Common myeloid progenitor, CD34-positive (primary cell): ENCODE data around the gene AGBL5.

ENCODE experiments used
- CTCF ChIA-PET: fragments of 350-600 bp; sonication (Branson Sonifier 250); formaldehyde crosslinking; loops from one replicate; lab custom pipeline; 2021; ENCODE audit warnings: antibody characterized with exemption; lab: Charles Lee
- POLR2A ChIA-PET: fragments of 350-600 bp; sonication (Branson Sonifier 250); formaldehyde crosslinking; loops from one replicate; lab custom pipeline; 2021; ENCODE audit warnings: antibody characterized with exemption; lab: Charles Lee
- DNase-seq, 3 donors: peaks; one replicate each; pipeline versions ENCODE4 v3.0.0 to v3.0.0-alpha.2; 2013
- H3K27ac ChIP-seq, 2 experiments: 1 replicate in 1 of 2; 2 replicates in 1 of 2; pipeline ENCODE4 v1.7.0; 2013; ENCODE audit warnings: inconsistent platforms in 2 of 2, low read length in 2 of 2, mild to moderate bottlenecking in 2 of 2, low read depth in 1 of 2, moderate library complexity in 1 of 2; ENCODE audit not compliant: severe bottlenecking in 2 of 2, insufficient read depth in 1 of 2, poor library complexity in 1 of 2
- H3K27me3 ChIP-seq, 5 experiments: replicated peaks in 2 of 5; 1 replicate in 3 of 5; 2 replicates in 2 of 5; pipeline versions ENCODE4 v1.6.1 to v1.7.0; 2013; ENCODE audit warnings: low read length in 4 of 5, mild to moderate bottlenecking in 2 of 5, moderate library complexity in 2 of 5, inconsistent platforms in 1 of 5; ENCODE audit not compliant: insufficient read depth in 5 of 5, control insufficient read depth in 4 of 5
- H3K36me3 ChIP-seq, 4 experiments: 1 replicate in 2 of 4; 2 replicates in 2 of 4; pipeline versions ENCODE4 v1.6.1 to v1.7.0; 2013; ENCODE audit warnings: low read length in 3 of 4, control low read depth in 1 of 4, mild to moderate bottlenecking in 1 of 4; ENCODE audit not compliant: control insufficient read depth in 4 of 4, insufficient read depth in 4 of 4
- H3K4me1 ChIP-seq, 4 experiments: 1 replicate in 3 of 4; 2 replicates in 1 of 4; pipeline versions ENCODE4 v1.6.1 to v1.7.1; 2013; ENCODE audit warnings: low read length in 3 of 4, mild to moderate bottlenecking in 3 of 4, control low read depth in 1 of 4, inconsistent platforms in 1 of 4, moderate library complexity in 1 of 4; ENCODE audit not compliant: control insufficient read depth in 4 of 4, insufficient read depth in 4 of 4; ENCODE audit errors: control extremely low read depth in 1 of 4
- H3K4me3 ChIP-seq, 7 experiments: 1 replicate in 4 of 7; 2 replicates in 3 of 7; pipeline versions ENCODE4 v1.5.1 to v1.7.0; 2013; ENCODE audit warnings: mild to moderate bottlenecking in 7 of 7, low read length in 6 of 7, moderate library complexity in 6 of 7, inconsistent platforms in 2 of 7, low read depth in 2 of 7, control low read depth in 1 of 7; ENCODE audit not compliant: insufficient read depth in 4 of 7, control insufficient read depth in 1 of 7; ENCODE audit errors: extremely low read depth in 1 of 7
- H3K9me3 ChIP-seq, 5 experiments: 1 replicate in 4 of 5; 2 replicates in 1 of 5; pipeline versions ENCODE4 v1.6.1 to v1.7.1; 2013; ENCODE audit warnings: low read length in 4 of 5, mild to moderate bottlenecking in 2 of 5, inconsistent platforms in 1 of 5, low read depth in 1 of 5, moderate library complexity in 1 of 5; ENCODE audit not compliant: control insufficient read depth in 4 of 5, insufficient read depth in 2 of 5; ENCODE audit errors: control extremely low read depth in 1 of 5
- WGBS: methylation state at CpG from one replicate; pipeline ENCODE4 v1.1.5; 2013; ENCODE audit not compliant: insufficient coverage; 5-methylcytosine and 5-hydroxymethylcytosine counted together

Gene AGBL5

GRCh38 chr2:27083410-27084296 lies 32.2 kb downstream of the AGBL5 start:
- Histone ChIP-seq H3K4me3 (no peak overlapping the region), H3K9me3 (no peaks in the 10 kb centered on the region), H3K27me3 (no peaks in the 10 kb centered on the region), H3K36me3 (peaks cover 0 to 12% (median 3%) of the 10 kb centered on the region in 4 experiments), H3K4me1 (peaks cover 7 to 79% (median 68%) of the 10 kb centered on the region in 4 experiments), H3K27ac (no peak overlapping the region)
- 95% methylated on average over 17 of the region's 20 CpGs for WGBS
- POLR2A ChIA-PET, result interaction anchor here (1.2 kb wide), 1 partner anchor 20 kb away, joined by 3 read pairs; no protein-coding TSS in a partner anchor
- CTCF ChIA-PET, result interaction anchor here (1.0 to 28.0 kb wide), 11 partner anchors 10 to 130 kb away, joined by 3 to 381 read pairs (median 3); partner anchors contain the start of genes AGBL5 and OST4
- DNase-seq, result no peak

GRCh38 chr2:27084297-27085061 lies 33.0 kb downstream of the AGBL5 start:
- peaks cover 7 to 71% (median 60%) of the 10 kb centered on the region in 4 experiments for H3K4me1 ChIP-seq
- WGBS, result 90% methylated on average over 4 of the region's 6 CpGs
- no peaks in the 10 kb centered on the region for H3K27me3 ChIP-seq

GRCh38 chr2:27085062-27085672 lies 33.7 kb downstream of the AGBL5 start:
- Histone ChIP-seq H3K4me1 (peaks cover 5 to 64% (median 54%) of the 10 kb centered on the region in 4 experiments), H3K9me3 (no peaks in the 10 kb centered on the region), H3K27ac (peak overlapping the region in 1 of 2 experiments; percentile 66), H3K27me3 (no peaks in the 10 kb centered on the region), H3K4me3 (peak overlapping the region; percentile 43 to 77 (median 65)), H3K36me3 (peaks cover 0 to 12% (median 3%) of the 10 kb centered on the region in 4 experiments)
- ChIA-PET POLR2A (interaction anchor here (1.4 kb wide), 1 partner anchor 35 kb away, joined by 6 read pairs; the partner anchor contains the start of gene AGBL5), CTCF (interaction anchor here (0.9 to 28.0 kb wide), 8 partner anchors 8 to 68 kb away, joined by 3 to 381 read pairs (median 6); partner anchors contain the start of genes AGBL5 and OST4)
- 72% methylated on average over 10 of the region's 10 CpGs for WGBS
- DNase-seq, result no peak

More at GRCh38 chr2:27084297-27085061, 33.0 kb downstream of the AGBL5 start:
- no peak overlapping the region for H3K4me3 ChIP-seq
- ChIA-PET CTCF (interaction anchor here (1.0 to 28.0 kb wide), 9 partner anchors 10 to 129 kb away, joined by 3 to 381 read pairs (median 5); partner anchors contain the start of genes AGBL5 and OST4), POLR2A (interaction anchor here (1.2 kb wide), 1 partner anchor 20 kb away, joined by 3 read pairs; no protein-coding TSS in a partner anchor)
- H3K36me3 ChIP-seq, result peaks cover 0 to 12% (median 3%) of the 10 kb centered on the region in 4 experiments
- DNase-seq, result no peak
- H3K9me3 ChIP-seq, result no peaks in the 10 kb centered on the region
- H3K27ac ChIP-seq, result no peak overlapping the region

GRCh38 chr2:27085673-27086089 lies 34.2 kb downstream of the AGBL5 start:
- ChIA-PET POLR2A (interaction anchor here (1.4 kb wide), 1 partner anchor 35 kb away, joined by 6 read pairs; the partner anchor contains the start of gene AGBL5), CTCF (interaction anchor here (0.9 to 28.0 kb wide), 7 partner anchors 8 to 68 kb away, joined by 3 to 381 read pairs (median 5); partner anchors contain the start of genes AGBL5 and OST4)
- H3K4me1 ChIP-seq, result peaks cover 5 to 59% (median 48%) of the 10 kb centered on the region in 4 experiments
- H3K27me3 ChIP-seq, result no peaks in the 10 kb centered on the region
- DNase-seq, result peak in 2 of 3 donors; percentile 27 to 43
- peaks cover 0 to 12% (median 3%) of the 10 kb centered on the region in 4 experiments for H3K36me3 ChIP-seq
- under 1% methylated on average over 38 of the region's 38 CpGs for WGBS
- peak overlapping the region in 1 of 2 experiments; percentile 66 for H3K27ac ChIP-seq
- no peaks in the 10 kb centered on the region for H3K9me3 ChIP-seq
- peak overlapping the region; percentile 43 to 77 (median 65) for H3K4me3 ChIP-seq

GRCh38 chr2:27086090-27086723 lies 34.7 kb downstream of the AGBL5 start:
- H3K4me1 ChIP-seq, result peaks cover 5 to 55% (median 44%) of the 10 kb centered on the region in 4 experiments
- H3K4me3 ChIP-seq, result peak overlapping the region; percentile 43 to 77 (median 65)
- H3K27ac ChIP-seq, result peak overlapping the region in 1 of 2 experiments; percentile 66
- 0% methylated on average over 56 of the region's 81 CpGs for WGBS
- ChIA-PET CTCF (interaction anchor here (0.9 to 28.0 kb wide), 9 partner anchors 8 to 195 kb away, joined by 3 to 381 read pairs (median 5); partner anchors contain the start of genes AGBL5, OST4 and TRIM54), POLR2A (interaction anchor here (0.6 to 1.4 kb wide), 3 partner anchors 15 to 277 kb away, joined by 3 to 6 read pairs (median 4); partner anchors contain the start of genes AGBL5 and OST4)
- H3K27me3 ChIP-seq, result no peaks in the 10 kb centered on the region
- H3K36me3 ChIP-seq, result peaks cover 0 to 12% (median 3%) of the 10 kb centered on the region in 4 experiments
- H3K9me3 ChIP-seq, result no peaks in the 10 kb centered on the region
- peak; percentile 93 to 96 (median 95) for DNase-seq
